OCI-M2 (cell line): ENCODE measurements around the gene ANKRD12.

Experiments
- DNase-seq: peaks from one replicate; lab custom pipeline; 2025; ENCODE audit not compliant: unreplicated experiment; lab: John Stamatoyannopoulos, UW

ANKRD12 gene

DNA sequence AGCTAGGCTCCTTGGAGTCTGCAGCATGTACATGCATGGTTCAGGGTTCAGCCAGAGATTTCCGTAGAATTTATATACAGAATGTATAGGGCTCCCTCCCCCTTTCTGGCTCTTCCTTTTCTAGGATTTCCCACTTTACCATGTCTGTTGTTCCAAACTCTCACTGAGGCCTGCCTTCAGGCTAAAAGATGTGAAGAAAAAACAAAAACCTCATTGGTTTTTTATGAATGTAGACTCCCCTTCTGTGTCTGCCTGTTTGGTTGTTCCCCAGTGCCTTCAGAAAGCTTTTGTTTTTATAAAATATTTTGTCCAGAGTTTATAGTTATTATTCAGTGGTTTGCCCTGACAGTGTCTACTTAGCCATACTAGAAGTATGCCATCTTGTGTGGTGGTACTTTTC lies 30.5 kb upstream of the ANKRD12 start:
- DNase-seq: no peak

DNA sequence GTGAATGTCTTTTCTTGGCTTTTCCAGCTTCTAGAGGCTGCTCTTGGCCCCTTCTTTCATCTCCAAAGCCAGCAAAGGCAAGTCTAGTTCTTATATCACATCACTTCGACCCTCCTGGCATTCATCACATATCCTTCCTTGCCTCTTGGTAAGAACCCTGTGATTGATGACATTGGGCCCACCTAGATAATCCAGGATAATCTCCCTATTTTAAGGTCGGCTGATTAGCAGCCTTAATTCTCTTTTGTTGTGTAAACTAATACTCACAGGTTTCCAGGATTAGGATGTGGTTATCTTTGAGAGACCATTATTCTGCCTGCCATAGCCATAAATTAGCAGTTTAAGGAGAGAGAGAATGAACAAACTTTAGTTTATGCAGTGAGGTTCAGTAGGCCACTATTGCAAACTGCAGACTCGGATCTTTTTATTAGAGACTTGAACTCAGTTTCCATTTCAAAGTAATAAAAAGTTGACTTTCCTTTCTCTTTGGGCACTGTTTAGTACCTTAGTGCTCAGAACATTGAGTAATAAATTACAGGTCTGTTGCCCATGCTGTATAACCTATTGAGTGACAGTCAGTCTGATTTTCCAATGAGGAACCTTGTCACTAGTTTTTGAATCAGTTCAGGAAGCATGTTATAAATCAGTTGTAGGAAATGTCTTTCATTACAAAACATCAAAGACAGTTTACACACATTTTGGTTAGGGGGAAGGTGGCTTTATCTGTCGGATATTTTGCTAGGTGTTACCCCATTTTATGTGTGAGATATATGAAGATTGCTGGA lies 29.6 kb upstream of the ANKRD12 start:
- DNase-seq: no peak

DNA sequence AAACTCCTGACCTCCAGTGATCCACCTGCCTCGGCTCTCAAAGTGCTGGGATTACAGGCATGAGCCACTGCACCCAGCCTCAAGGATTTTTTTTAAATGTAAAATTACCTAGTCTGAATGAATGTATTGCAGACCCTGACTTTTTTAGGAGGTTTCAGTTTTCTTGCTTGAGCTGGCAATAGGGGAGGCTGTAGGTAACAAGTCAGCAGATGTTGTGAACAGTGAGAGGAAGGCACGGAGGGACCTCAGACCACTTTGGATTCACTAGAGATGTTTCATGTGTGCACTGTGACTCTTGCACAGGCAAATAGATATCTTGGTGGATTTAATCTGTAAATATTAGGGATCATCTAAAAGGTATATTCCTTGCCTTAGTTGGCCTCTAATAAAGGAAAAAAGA lies 27.7 kb upstream of the ANKRD12 start:
- no peak for DNase-seq

DNA sequence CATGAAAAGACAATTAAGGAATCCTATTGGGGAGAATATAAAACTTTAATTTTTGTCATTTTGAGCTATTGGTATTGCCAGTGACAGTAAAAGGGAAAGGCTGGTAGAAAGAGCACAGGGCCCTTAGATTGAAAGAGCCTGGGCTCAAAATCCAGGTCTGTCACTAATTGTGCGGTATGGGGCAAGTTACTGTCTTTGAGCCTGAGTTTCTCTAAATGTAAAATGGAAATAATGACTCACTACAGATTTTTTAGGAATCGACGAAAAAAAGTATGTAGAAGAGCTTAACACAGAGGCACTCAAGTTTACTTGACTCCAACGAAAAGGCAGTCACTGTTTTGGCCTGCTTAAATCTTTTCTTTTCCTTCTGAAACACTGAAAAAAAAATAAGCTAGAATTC lies 27.1 kb upstream of the ANKRD12 start:
- no peak for DNase-seq

DNA sequence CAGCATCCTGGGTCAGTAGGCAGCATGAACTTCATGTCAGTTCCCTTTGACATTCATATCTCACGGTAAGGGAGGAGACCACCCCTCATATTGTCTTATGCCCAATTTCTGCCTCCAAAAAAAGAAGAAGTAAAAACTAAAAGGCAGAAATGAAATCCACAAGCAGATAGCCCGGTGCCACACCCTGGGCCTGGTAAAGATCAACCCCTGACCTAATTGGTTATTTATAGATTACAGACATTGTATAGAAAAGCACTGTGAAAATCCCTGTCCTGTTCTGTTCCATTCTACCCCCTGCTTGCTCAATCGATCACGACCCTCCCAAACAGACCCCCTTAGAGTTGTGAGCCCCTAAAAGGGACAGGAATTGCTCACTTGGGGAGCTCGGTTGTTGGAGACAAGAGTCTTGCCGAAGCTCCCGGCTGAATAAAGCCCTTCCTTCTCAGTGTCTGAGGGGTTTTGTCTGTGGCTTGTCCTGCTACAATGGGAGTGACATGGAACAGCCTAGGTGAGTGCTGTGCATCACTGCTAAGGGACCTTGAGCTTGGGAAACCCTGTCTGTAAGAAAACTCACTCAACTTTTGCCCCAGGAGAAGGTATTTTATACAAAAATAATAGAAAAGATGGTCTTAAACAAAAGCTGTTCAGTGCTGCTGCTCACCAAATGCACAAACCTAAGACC lies 23.0 kb upstream of the ANKRD12 start:
- no peak for DNase-seq

DNA sequence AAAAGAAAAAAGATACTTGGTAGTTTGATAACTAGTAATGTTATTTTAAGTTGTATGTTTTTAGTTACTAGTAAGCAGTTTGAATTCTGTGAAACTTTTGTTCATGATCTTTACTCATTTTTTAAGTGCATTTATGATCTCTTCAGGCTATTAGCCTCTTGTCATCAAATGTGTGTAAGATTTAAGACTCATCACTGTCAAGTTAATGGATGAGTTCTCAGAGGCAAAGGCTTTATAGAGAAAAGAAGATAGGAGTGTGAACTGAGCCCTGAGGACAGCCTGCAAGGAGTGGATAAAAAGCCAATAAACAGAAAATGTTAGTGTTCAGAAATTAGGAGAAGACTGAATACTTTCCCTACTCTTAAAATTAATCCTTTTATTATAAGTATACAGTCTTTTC lies 20.6 kb upstream of the ANKRD12 start:
- no peak for DNase-seq

DNA sequence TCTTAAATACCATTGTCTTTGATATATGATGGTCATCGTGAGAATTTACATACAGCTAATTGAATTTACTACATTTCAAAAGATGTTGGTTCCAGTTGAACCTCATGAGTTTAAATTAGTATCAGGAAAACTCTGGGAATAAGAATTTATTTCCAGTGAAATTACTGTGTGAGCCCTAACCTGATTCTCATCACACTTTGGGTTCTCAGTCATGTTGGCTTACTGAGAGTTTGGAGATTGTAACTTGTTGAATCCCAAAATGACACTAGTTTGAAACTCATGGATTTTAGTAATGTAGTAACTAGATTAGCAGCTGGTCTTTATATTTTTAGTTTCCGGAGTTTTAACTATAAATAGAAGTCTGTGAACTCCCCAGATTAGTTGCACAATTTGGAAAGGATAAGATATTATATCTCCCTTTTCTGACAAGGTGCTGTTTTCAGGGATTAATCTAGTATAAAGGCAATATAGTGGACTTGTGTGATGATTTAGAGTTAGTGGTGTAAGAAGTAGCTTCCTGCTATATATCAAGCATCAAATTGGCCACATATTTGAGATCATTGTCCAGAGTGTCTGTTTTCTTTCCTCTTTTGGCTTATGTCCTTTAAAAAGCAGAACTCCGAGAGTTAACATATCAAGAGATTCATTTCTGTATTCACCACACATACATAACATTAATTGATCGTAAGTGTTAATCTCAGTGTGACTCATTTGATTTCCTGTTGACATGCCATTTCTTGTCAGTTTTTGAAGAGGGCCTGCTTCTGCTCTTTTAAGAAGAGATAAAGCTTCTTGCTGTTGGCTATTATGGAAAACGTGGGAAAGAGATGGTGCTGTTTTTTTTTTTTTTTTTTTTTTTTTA lies 18.4 kb upstream of the ANKRD12 start:
- DNase-seq: no peak

DNA sequence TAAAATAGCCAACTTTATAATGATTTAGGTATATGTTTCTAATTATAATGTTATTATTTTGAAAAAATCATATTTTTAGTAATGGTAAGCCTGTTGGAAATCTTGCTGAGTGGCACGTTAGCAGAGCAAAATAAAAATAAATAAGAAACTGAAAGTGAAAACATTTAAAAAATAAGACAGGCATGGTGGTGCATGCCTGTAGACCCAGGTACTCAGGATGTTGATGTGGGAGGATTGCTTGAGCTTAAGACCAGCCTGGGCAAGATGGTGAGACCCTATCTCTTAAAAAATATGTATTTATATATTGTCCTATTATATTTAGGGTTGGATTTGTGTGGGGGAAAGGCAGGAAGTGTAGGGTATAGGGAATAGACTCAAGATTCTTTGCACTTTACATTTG lies 15.8 kb upstream of the ANKRD12 start:
- DNase-seq: no peak

DNA sequence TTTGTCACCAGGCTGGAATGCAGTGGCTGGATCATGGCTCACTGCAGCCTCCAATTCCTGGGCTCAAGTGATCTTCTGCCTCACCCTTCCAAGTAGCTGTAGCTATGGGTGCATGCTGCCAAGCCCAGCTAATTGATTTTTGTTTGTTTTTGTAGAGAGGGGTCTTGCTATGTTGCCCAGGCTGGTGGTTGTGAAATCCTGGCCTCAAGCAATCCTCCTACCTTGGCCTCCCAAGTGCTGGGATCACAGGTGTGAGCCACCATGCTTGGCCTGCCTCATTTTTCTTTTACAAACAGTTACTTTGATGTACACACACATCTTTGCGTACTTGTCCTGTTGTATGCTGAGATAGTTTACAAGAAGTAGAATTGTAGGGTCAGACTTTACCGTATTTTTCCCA lies 13.1 kb upstream of the ANKRD12 start:
- no peak for DNase-seq

DNA sequence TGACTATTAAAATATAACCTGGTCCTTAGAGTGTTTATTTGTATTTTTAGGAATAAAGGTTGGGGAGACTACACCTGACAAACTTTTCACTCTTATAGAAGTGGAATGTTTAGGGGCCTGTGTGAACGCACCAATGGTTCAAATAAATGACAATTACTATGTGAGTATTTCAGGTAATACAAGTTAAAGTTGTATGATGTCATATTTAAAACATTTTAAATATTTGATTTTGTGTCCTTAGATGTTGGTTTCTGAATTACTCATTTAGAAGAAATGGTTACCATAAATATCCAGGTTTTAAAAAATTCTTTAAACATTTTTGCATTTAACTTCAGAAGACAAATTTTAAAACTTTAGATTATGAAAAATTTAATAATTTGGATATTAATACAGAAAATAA lies 11.8 kb upstream of the ANKRD12 start:
- DNase-seq: no peak

DNA sequence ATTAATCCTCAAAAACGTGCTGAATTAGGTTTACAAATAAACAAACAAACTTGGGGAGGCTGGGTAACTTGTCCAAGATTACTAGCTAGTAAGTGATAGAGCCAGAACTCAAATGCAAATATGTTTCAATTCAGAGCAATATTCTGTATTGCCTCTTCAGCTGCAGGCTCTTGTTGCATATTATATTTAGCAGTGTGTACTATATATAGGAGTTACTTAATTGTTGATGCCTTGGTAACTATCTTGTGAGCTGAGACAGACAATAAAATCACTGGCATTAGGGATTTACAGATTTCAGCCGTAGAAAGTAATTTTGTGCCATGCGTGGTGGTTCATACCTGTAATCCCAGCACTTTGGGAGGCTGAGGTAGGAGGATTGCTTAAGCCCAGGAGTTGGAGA lies 10.2 kb upstream of the ANKRD12 start:
- no peak for DNase-seq

DNA sequence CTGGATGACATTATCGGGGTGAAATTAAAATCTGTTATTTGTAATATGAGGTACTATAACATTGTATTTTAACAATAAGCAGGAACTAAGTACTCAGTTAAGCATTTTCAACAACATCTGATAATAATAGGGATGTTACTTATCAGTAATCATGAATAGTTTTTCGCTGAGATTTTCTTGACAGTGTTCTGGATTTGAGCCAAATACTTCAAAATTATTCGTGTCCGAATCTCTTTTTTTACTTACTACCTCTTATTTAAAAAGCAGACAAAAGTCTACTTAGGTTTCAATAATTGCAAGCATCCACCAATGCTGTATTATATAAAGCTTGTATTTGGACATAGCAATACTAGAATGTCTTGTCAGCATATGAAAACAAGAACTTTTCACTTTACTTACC lies 6.4 kb upstream of the ANKRD12 start:
- DNase-seq: no peak

DNA sequence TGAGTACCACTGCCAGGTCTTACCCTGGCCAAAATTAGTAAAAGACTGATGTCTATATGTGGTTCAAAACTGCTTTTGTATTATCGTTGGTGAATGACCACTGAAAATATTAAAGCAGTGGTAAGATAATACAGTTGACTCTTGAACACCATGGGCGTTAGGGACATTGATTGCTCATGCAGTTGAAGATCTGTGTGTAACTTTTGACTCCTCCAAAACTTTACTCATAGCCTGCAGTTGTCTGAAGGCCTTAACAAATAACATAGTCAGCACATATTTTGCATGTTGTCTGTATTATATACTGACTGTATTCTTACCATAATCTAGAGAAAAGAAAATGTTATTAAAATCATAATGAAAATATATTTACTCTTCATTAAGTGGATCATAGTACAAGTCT lies 5.8 kb upstream of the ANKRD12 start:
- DNase-seq: no peak

DNA sequence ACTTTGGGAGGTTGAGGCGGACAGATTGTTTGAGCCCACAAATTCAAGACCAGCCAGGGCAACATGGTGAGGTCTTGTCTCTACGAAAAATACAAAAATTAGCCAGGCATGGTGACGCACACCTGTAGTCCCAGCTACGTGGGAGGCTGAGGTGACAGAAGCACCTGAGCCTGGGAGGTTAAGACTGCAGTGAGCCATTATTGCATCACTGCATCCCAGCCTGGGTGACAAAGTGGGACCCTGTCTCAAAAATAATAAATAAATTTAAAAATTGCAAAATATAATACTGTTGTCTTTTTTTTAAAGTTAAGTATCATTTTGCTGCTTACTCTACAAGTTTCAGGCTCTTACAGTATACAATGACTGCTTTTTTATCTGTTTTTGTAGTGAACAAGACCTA lies 4.0 kb upstream of the ANKRD12 start:
- DNase-seq: no peak

DNA sequence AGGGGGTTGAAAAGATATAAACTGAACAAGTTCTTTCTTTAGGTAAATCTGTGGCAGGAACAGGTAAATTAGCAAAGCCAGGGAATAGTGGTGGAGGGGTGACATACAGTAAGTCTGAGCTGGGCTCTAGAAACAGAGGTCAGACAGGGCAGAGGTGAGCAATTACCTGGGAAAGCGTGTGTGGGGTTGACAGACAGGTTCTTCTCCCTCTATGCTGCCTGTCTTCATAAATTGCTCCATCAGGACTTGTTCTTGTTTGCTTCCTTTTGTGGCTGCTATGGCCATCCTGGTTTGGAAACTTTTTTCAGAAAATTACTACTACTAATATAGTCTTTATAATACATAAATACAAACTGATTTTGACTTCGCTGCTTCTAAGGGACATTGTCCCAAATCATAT lies 3.4 kb upstream of the ANKRD12 start:
- DNase-seq: no peak

DNA sequence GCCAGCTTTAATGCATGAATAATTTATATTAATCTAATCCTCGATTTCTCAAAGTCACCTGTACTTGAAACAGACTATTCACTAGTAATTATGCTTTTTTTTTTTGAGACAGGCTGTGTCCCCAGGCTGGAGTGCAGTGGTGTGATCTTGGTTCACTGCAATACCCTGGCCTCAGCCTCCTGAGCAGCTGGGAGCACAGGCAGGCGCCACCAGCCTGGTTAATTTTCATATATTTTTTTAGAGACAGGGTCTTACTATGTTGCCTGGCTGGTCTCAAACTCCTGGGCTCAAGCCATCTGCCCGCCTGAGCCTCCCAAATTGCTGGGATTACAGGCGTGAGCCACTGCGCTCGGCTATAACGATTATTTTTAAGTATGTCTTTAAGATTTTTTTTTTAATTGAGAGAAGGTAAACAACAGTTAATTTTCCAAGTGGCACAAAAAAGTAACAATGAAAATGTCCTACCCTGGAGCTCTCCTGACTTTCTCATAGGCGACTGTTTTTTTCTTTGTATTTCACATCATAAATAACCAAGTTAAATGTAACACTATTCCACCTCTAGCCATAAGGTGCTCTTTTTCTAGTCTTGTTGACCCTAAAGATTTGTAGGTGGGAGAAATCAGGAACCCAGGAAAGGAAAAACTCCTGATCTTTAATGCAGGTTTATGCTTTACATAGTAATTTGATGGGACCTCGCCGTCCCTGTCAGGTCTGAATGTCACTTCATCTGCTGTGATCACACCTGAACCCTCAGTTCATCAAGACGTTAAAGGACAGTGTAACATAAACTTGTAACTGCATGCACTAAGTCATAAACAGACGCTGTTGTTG lies 1.3 kb upstream of the ANKRD12 start:
- DNase-seq: no peak

DNA sequence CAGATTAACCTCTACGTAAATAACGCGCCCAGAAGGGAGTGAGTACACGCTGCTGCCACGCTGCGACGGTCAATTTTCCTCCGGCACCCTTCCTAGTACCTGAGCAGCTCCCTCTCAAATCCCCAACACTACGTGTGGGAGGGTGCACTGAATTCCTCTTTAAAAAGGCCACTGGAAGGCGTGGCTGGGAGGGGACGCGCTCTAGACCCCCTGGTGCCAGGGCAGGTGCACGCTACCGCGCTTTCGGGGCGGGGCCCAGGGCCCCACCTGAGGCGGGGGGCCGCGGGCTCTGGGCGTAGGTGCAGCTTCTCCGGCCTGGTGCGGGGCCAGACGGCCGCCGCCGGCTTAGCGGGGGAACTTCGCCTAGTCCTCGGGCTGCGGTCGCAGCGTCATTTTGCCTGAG lies 668 bp upstream of the ANKRD12 start:
- DNase-seq: no peak

DNA sequence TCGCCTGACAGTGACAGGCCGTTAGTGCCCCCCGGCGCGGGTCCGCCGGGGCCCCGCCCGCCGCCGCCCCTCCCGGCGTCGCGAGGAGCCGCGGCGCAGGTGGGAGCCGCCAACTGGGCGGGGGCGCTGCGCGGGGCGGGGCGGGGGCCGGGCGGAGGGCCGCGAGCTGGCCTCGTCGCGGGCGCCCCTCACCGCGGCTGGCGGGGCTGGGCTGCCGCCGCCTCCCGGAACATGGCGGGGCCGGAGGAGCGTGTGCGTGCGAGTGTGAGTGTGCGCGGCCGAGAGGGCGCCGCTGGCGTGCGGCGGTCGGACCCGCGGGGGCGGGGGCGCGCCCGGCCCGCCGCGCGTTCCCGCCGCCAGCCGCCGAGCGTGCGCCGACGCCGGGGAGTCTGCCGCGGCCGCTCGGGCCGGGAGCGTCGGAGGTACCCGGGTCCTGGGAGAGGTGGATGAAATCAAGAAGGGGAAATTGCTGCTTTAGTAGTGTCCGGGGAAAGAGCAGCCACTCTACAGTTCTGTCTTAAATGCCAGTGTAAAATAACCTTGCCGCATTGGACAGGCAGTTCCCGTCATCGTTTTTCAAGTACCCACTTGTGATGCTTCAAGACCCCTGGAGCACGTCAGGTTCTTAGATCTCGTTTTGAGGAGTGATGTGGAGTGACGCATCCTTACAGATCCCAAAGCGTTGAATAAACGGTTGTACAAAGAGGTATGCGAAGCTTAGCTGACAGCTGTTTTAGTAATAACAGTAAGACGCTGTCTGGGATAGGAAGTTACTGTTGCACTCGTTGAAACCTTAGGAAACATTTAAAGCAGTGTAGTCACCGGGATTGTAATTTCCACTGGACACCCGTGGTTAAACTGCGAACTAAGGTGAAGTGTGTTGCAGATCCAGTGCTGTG lies 836 bp downstream of the ANKRD12 start:
- no peak for DNase-seq

DNA sequence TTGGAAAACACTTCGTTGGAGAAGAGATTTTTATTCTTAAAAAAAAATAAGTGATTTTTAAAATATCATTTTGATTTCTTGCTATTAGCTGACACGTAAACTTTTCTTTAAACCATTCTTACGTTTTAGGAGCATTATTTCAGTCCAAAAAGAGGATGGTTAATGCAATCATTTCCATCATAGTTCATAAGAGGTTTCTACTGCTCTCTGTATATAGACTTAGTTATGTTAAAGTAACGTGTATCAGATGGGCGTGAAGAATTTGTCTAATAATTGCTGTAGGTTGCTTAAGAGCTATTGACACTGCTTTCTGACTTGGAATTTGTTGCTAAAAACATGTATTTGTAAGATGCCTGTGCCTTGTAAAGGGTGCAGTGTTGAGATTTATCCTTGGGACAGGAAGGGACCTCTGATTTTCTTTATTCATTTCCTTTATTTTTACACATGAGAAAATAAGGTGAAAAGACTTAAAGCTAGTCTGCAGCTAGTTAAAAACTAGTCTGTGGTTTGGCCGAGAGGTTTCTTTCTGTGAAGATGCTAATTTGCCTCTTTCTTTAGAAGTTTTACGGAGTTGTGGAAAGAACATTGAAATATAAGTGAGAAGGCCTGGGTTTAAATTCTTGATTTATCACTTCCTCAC lies 2.9 kb downstream of the ANKRD12 start:
- no peak for DNase-seq

DNA sequence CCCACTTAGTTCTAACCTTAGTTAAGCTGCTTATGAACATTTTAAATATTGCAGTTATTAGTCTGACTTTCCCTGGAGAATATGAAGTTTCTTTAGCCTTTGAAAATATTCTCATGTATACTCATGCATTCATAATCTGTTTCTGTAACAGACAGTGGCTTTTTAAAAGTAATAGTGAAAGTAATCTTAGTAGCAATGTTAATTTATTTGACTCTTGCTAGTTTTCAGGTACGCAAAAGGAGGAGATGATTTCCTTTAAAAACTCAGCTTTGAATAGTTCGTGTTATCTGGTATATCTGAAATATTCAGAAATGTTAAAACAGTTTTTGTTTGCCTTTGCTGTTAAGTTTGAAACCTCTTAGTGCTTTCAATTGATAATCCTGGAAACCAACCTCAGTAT lies 3.8 kb downstream of the ANKRD12 start:
- no peak for DNase-seq
